Measurements from ENCODE around the gene PRH2. TPM values are rescaled to one million over a fixed set of nuclear protein-coding genes. Genes with fewer than 3 reads are reported as not detected.

PRH2 gene
- total RNA-seq, result not detected
- polyA plus RNA-seq, result not detected
- long read RNA-seq, donor 1, result 0 reads
- long read RNA-seq, donor 2, result 0 reads
- long read RNA-seq, donor 3, result 0 reads

- H3K36me3 ChIP-seq, result no peaks in the 10 kb centered on the region
- TF ChIP-seq CTCF (IDR thresholded peaks at IDR 0.05) (no peak), POLR2A (IDR thresholded peaks at IDR 0.05) (no peak)
- 89 to 96% (median 94%) methylated on average over 5 of the region's 5 CpGs for WGBS, 4 donors
- no peak within 1 kb of the TSS for H3K27ac ChIP-seq
- no peaks in the 10 kb centered on the region for H3K27me3 ChIP-seq
- no peaks in the 10 kb centered on the region for H3K9me3 ChIP-seq
- H3K4me3 ChIP-seq, result no peak within 1 kb of the TSS
- ATAC-seq (no peak), DNase-seq (no peak)
- intact Hi-C loops (cut with DNase I), result no loop called here
- H3K4me1 ChIP-seq, result peaks cover 0 to 6% (median 0%) of the 10 kb centered on the region in 12 donors
Measured at GRCh38 chr12:10928746-10929286, at the start of gene PRH2. PRH2 (plus strand) TSS chr12:10929236; CDS start chr12:10929274, 38 bp downstream.

- Histone ChIP-seq H3K36me3 (peaks cover 0 to 13% (median 0%) of the 10 kb centered on the region in 9 donors), H3K9me3 (no peaks in the 10 kb centered on the region), H3K27me3 (no peaks in the 10 kb centered on the region), H3K4me1 (peaks cover 0 to 6% (median 0%) of the 10 kb centered on the region in 12 donors), H3K4me3 (no peak within 1 kb of the TSS), H3K27ac (no peak within 1 kb of the TSS)
- WGBS, 4 donors, result 93 to 98% (median 96%) methylated on average over 6 of the region's 6 CpGs
- no peak for ATAC-seq
- intact Hi-C loops (cut with DNase I), result no loop called here
- TF ChIP-seq POLR2A (IDR thresholded peaks at IDR 0.05) (no peak), CTCF (IDR thresholded peaks at IDR 0.05) (no peak)
- DNase-seq, result no peak
Measured at GRCh38 chr12:10884086-10884725, 44.8 kb upstream of the PRH2 start, which contains the start of gene PRH1. PRH1 (minus strand) TSS chr12:10884255; CDS start chr12:10884217, 38 bp downstream.

- TF ChIP-seq POLR2A (IDR thresholded peaks at IDR 0.05), result no peak
- no peak for TF ChIP-seq CTCF (IDR thresholded peaks at IDR 0.05)
- Histone ChIP-seq H3K27me3 (no peaks in the 10 kb centered on the region), H3K4me3 (no peak overlapping the region), H3K4me1 (peaks cover 0 to 6% (median 0%) of the 10 kb centered on the region in 12 donors), H3K27ac (no peak overlapping the region), H3K9me3 (no peaks in the 10 kb centered on the region), H3K36me3 (peaks cover 0 to 2% (median 0%) of the 10 kb centered on the region in 9 donors)
- ATAC-seq, result no peak
- no peak for DNase-seq
- intact Hi-C loops (cut with DNase I), result no loop called here
Measured at GRCh38 chr12:10889226-10889625, 39.8 kb upstream of the PRH2 start.

- no peak overlapping the region for H3K4me3 ChIP-seq
- no peak overlapping the region for H3K27ac ChIP-seq
- peaks cover 0 to 2% (median 0%) of the 10 kb centered on the region in 9 donors for H3K36me3 ChIP-seq
- intact Hi-C loops (cut with DNase I), result no loop called here
- DNase-seq, result no peak
- no peak for ATAC-seq
- TF ChIP-seq CTCF (IDR thresholded peaks at IDR 0.05) (no peak), POLR2A (IDR thresholded peaks at IDR 0.05) (no peak)
- H3K27me3 ChIP-seq, result no peaks in the 10 kb centered on the region
- 90 to 98% (median 97%) methylated on average over 2 of the region's 2 CpGs for WGBS, 4 donors
- H3K9me3 ChIP-seq, result no peaks in the 10 kb centered on the region
- no peaks in the 10 kb centered on the region for H3K4me1 ChIP-seq
Measured at GRCh38 chr12:10891937-10892336, 37.1 kb upstream of the PRH2 start.

All from heart left ventricle (tissue), 16 donors.